GM19455 (cell line): ENCODE results near the gene CNTNAP5.

Source experiments
- ATAC-seq: cut with Tn5 transposase; IDR thresholded peaks from one replicate; pipeline ENCODE4 v1.9.1; 2021; ENCODE audit not compliant: unreplicated experiment

Gene CNTNAP5

GRCh38 chr2:124877141-124877577 is 852.1 kb downstream of the CNTNAP5 start:
- ATAC-seq = no peak

DNA sequence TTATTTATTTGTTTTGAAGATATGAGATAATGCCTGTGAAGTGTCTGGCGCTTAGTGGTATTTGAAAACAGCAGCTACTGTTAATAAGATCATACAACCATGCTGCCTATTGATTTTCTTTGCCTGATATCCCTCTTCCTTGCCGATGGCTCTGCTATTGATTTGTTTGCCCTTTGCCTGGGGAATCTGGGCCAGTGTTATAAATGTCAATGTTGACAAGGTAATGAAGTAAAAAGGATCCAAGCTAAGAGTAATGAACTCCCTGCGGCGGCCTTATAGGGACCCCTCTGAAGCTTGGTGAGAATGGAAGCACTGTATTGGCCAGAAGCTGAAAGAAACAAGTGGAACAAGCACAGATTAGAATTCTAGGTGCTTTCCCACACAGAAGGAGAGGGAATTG is 854.6 kb downstream of the CNTNAP5 start:
- ATAC-seq = no peak

DNA sequence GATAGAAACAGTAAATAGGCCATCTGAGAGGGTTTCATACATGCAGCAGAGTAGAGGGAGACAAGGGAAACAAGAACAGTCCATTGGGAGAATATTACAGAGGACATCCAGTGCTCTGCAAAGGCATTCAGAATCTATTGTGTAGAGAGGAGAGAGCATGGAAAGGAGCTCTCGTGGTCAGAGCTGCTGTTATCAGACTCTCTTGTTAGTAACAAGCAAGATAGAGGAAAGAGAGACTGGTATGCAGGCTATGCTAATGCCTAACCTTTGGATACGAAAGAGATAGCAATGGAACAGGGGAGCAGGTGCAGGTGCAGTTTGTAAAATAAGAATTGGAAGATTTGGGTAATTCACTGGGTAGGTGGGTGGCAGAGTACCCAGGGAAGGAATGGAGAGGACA is 855.9 kb downstream of the CNTNAP5 start:
- no peak for ATAC-seq

DNA sequence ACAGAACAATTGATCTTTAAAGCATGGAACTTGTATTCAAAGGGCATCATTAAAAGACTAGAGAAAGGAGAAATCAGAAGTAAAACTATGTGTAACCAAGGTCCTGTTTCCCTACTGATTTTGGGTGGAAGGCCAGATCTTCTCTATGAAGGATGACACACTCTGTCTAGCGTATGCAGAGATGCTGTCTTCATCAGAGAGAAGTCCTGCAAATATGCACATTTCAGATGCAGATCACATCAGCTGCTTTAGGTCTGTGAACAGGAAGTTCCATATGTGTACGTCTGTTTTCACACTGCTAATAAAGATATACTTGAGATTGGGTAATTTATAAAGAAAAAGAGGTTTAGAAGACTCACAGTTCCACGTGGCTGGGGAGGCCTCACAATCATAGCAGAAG is 857.3 kb downstream of the CNTNAP5 start:
- no peak for ATAC-seq

- ATAC-seq = no peak
Measured at GRCh38 chr2:124883595-124883994, 858.5 kb downstream of the CNTNAP5 start.

- no peak for ATAC-seq
Measured at GRCh38 chr2:124884315-124884714, 859.2 kb downstream of the CNTNAP5 start.

DNA sequence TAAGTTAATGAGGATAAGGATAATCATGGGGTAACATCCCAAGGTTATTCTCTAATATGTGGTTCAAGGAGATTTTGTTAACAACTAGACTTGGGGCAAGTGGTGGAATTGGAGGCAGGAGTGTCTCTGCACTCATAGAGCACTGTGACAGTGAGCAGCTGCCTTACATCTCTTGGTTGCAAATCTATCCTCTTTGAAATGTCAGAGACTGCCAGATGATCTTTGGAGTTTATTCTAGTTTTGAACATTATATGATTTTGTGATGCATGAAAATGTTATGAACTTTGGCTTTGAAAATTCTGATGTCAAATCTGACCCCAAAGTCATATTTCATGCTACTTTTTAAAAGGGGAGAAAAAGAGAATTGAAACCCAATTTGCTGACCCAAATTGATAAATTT is 861.1 kb downstream of the CNTNAP5 start:
- ATAC-seq = no peak

DNA sequence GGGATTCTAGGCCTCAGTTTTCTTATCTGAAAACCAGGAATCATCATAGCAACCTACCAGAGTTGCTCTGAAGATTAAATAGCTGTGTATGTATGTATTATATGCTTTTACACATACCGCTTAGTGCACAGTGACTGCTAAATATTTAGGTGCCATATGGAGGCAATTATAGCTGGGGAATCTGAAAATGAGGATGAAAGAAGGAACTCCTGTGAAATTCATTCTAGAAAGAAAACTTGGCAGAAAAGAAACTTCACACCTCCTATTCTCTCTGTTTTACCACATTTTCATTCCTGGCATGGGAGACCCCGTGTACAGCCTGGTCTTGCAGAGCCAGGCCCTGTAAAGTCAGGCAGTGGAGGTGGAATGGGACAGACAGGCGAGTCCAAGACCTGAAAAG is 862.4 kb downstream of the CNTNAP5 start:
- ATAC-seq = no peak

DNA sequence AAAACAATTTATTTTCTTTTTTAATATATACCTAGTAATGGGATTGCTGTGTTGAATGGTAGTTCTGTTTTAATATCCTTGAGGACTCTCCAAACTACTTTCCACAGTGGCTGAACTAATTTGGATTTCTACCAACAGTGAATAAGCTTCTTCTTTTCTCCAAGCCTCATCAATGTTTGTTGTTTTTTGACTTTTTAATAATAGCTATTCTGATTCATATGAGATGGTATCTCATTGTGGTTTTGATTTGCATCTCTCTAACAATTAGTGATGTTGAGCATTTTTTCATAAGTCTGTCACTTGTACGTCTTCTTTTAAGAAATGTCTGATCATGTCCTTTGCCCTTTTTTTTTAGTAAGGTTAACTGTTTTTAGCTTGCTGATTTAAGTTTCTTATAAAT is 863.3 kb downstream of the CNTNAP5 start:
- ATAC-seq = no peak

GRCh38 chr2:124894199-124894598 is 869.1 kb downstream of the CNTNAP5 start:
- no peak for ATAC-seq

GRCh38 chr2:124898827-124899226 is 873.7 kb downstream of the CNTNAP5 start:
- ATAC-seq = no peak

DNA sequence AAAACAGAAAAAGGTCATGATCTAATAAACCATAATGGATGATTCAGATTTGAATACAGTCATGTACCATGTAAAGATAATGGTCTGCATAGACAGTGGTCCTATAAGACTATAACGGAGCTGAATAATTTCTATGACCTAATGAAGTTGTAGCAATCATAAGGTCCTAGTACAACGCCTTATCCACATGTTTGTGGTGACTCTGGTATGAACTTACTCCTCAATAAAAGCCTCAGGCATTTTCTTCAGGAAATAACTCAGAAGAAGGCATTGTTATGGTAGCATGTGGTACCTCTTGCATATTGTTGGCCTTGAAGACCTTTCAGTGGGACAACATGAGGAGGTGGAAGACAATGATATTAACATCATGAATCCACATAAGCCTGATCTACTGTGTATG is 883.3 kb downstream of the CNTNAP5 start:
- no peak for ATAC-seq

- no peak for ATAC-seq
Measured at GRCh38 chr2:124911560-124911959, 886.5 kb downstream of the CNTNAP5 start.

- no peak for ATAC-seq
Measured at GRCh38 chr2:124913868-124914267, 888.8 kb downstream of the CNTNAP5 start.

DNA sequence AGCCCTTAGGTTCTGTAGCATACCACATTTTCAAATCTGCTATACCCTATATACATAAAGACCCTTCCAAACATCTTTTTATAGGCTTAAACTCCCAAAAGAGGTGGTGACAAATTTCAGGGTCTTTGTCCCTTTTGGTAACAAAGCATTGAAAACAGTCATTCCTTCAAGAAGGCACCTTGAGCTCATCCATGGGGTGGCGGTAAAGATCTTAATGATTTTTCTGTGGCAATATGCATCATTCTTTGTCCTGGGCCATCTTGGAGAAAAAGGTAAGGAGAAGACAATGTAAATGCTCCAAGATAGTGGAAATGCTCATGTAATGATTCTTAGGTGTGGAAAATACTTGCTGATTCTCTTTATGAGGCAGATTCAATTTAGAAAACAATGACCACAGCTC is 890.5 kb downstream of the CNTNAP5 start:
- ATAC-seq = no peak

- no peak for ATAC-seq
Measured at GRCh38 chr2:124919296-124919695, 894.2 kb downstream of the CNTNAP5 start.

DNA sequence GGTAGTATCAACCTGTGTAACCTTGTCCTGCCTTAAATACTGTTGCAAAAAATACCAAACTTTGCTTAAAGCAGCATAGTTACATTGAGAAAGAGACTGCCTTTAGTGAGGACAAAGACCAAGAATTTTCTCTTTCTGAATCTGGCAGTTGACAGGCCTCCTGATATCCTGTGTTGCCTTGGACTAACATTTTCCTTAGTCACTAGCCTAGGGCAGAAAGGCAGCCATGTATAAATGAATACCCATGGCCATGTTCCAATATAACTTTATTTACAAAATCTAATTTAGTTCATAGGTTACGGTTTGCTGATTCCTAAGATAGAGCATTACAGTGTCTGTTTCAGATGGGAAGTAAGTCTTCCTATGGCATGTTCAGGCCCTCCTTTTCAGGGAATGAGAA is 895.4 kb downstream of the CNTNAP5 start:
- ATAC-seq = no peak

GRCh38 chr2:124921191-124921590 is 896.1 kb downstream of the CNTNAP5 start:
- ATAC-seq = no peak

- no peak for ATAC-seq
Measured at GRCh38 chr2:124923097-124923496, 898.0 kb downstream of the CNTNAP5 start.

- ATAC-seq = no peak
Measured at GRCh38 chr2:124933883-124934282, 908.8 kb downstream of the CNTNAP5 start.

DNA sequence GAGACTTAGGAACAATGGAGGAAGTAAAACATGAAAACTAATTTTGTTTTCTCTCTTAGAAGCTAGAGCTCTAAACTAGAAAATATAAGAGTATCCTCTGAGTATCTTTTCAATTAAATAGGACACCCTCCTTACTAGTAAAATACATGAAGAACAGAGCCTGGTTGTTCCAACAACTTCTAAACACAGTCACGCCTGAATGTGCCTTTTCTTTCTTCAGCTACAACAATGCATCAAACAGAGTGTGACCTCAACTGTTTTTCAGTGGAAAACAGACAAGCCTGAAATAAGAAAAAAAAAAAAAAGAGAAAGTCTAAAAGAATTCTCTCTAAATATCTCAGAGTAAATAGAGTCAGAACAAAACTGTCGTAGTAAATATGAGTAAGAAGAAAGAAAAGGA is 928.8 kb downstream of the CNTNAP5 start:
- ATAC-seq = no peak

GRCh38 chr2:124959581-124959980 is 934.5 kb downstream of the CNTNAP5 start:
- ATAC-seq = no peak

- no peak for ATAC-seq
Measured at GRCh38 chr2:124961132-124961531, 936.0 kb downstream of the CNTNAP5 start.
